ENCODE measurements around the gene GRM7.

GRM7 gene

GRCh38 chr3:7160689-7161088 lies 299.8 kb downstream of the GRM7 start:
- DNase-seq, result no peak

DNA sequence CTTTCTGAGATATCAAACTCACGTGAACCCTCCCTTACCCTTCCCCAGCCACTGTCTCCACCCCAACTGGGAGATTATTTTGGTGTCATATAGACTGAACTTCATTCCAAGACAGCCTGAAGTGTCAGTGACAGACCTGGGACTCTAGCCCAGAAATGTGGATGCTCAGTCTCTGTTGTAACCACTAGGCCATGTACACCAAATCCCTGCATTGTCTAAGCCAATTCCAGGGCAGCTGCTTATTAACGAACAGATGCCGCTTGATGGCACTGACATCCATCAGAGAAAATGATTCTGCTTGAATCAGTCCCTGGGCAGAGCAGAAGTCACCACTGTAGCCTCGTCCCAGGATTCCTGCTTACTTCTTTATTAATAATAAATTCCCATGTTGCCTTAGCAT lies 305.5 kb downstream of the GRM7 start:
- no peak for DNase-seq

DNA sequence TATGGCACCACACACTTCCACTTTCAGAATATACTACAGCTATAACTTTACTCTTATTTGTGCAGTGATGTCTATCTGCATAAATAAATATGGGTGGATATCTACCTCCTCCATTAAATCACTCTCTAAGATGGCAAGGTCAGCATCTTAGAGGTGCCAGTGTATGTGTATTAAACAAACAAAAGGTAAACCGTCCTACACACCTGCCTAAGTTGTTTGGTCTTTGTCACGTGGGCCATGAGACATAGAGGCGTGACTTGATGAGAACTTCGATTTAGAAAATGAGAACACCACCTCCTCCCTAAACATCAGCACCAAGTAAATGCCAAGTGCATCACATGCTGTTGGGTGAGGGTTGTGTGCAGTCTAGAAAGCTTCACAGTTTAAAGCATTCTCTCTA lies 310.6 kb downstream of the GRM7 start:
- DNase-seq, result no peak

GRCh38 chr3:7172996-7173395 lies 312.1 kb downstream of the GRM7 start:
- no peak for DNase-seq

GRCh38 chr3:7188551-7188950 lies 327.6 kb downstream of the GRM7 start:
- no peak for DNase-seq

DNA sequence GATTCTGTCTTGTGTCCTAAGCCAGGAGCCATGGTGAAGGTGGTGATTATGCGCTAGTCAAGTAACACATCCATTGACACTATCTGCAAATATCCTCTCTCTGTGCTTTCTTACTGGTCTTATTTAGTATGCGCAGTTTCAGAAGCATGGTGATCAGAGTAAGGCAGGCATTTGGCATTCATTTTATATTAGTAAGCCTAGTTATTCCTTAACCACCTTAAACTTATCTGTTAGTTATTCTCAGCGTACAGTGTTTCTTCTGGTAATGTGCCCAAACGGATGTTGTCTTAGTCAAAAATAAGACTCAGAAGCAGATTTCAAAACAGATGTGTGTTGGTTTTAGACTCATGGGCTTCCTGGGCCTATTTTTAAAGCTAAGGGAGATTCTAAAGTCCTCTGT lies 329.2 kb downstream of the GRM7 start:
- no peak for DNase-seq

- no peak for DNase-seq
Observed at GRCh38 chr3:7193269-7193668, 332.4 kb downstream of the GRM7 start.

GRCh38 chr3:7194071-7194835 lies 333.3 kb downstream of the GRM7 start:
- no peak for DNase-seq

- DNase-seq, result no peak
Observed at GRCh38 chr3:7195934-7196333, 335.0 kb downstream of the GRM7 start.

DNA sequence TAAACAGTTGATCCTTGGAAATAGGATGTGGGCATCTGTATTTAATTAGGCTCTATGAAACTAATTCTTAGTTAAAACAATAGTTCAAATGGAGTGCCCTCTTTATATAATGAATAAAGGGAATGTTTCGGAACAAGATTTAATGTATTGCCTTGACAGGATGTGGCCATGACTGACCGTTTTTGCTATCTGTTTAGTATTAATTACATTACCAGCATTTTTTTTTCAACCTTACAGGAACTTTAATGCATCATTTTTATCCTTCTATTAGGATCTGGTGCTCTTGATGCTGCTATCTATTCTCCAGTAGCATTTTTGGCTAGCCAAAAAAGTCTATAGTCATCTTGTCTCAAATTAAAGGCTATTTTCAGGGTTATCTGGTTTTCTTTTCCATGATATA lies 340.9 kb downstream of the GRM7 start:
- no peak for DNase-seq

GRCh38 chr3:7203969-7204847 lies 343.3 kb downstream of the GRM7 start:
- no peak for DNase-seq

DNA sequence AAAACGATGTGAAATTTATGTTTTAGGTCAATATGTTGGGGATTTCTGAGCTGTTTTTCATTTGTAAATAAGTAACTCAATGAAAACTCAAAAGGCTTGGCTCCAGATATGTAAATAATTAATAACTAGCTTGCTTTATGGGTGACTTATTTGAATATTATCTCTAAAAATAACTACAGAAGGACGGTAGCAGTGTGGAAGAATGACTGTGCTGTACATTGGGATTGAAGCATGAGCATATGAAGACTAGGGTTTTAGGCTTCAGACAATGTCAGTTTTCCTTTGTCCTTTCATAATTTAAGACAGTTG lies 343.9 kb downstream of the GRM7 start:
- DNase-seq, result no peak

GRCh38 chr3:7205535-7205934 lies 344.6 kb downstream of the GRM7 start:
- DNase-seq, result no peak

- DNase-seq, result no peak
Observed at GRCh38 chr3:7205962-7206361, 345.0 kb downstream of the GRM7 start.

GRCh38 chr3:7207125-7207524 lies 346.2 kb downstream of the GRM7 start:
- DNase-seq, result no peak

DNA sequence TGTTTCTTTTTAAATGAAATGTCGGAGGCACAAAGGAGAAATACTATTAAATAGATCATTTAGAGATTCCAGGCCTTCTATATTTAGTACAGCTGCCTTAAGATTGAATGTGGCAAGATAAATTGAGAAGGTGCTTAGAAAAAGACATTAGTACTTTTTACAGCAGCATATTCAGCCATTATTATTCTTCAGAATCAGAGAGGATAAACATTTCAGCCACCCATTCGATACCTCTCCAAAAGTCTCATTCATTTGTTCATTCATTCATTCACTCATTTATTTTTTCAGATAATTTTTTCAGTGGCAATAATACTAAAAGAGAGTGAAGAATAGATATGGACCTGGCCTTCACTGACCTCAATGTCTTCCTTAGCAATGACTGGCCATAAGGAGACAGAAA lies 347.0 kb downstream of the GRM7 start:
- no peak for DNase-seq

DNA sequence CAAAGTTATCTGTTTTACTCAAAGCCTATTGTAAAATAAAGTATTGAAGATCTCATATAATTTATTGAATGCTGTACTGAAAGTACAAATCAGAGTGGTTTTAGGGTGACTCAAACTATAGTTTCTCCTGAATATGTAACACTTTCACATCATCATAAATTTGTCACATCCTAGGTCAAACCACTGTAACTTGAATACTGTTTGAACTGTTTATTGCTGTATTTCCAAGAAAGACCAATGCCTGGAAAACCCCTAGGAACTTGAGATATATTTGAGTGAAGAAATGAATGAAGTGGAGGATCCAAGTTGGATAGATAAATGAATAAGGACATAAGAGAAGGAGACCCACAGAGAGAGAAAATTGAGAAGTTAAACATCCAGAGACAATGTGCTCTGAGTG lies 348.2 kb downstream of the GRM7 start:
- DNase-seq, result no peak

- no peak for DNase-seq
Observed at GRCh38 chr3:7211740-7212139, 350.8 kb downstream of the GRM7 start.

- DNase-seq, result no peak
Observed at GRCh38 chr3:7215706-7216105, 354.8 kb downstream of the GRM7 start.

DNA sequence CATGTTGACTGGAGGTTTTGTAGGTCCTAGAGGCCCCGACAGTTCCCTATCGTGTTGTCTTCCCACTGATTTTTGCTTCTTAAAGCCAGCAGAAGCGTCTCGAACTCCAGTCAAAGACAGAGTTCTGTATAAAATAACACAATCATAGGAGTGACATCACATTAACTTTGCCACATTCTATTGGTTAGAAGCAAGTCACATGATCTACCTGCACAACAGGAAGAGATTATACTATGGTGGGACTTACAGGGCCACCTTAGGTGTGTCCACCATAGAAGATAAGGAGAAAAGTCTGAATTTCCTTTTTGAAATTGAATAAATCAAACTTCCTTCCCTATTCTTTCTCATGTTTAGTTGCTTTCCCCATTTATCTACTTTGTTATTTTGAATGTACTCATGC lies 365.5 kb downstream of the GRM7 start:
- no peak for DNase-seq

DNA sequence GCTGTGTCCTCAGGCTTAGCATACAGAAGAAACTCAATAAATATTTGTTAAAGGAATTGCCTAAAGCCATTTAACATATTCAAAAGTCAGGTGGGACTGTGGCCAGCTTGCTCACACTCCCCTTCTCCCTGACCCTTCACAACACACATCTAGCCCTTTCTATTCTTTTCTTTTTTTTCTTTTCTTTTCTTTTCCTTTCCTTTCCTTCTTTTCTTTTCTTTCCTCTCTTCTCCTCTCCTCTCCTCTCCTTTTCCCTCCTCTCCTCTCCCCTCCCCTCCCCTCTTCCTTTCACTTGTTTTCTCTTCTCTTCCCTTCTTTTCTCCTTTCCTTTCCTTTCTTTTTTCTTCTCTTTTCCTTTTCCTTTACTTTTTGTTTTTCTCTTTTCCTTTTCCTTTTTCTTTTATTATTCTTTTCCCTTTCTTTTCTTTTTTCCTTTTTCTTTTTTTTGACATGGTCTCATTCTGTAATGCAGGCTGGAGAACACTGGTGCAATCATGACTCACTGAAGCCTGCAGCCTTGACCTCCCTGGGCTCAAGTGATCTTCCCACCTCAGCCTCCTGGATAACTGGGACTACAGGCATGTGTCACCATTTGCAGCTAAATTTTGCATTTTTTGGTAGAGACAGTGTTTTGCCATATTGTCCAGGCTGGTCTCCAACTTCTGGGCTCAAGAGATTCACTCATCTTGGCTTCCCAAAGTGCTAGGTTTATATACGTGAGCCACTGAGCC lies 377.8 kb downstream of the GRM7 start:
- no peak for DNase-seq

DNA sequence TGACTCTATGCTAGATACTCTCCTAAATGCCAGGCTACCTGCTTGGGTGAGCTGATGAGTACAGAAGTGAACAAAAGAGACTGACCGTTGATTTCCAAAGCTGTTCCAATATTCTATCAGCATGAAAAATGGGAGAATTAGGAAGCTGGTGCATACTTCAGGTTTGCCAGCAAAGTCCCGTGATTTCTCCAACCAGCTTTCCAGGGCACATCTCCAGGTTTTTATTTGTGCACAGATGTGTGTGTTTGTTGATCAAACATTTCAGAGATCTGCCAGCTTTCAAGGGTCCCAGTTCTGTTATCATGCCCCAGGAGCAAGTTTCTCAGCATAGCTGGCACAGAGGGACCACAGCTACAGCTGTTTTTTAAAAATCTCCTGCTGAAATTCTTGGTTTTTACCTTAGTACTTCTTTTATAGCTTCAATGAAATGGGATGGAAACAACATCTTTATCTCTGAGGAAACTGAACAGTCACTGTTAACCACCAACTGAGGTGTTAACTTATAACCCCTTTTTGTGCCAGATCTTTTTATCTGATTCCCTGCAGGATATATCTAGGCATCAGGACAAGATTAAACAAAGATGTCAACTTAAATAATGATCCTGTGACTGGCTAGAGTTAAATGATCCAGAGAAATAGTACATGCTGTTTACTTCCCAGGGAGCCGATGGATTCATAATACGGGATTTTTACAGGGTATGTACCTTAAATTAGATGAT lies 380.8 kb downstream of the GRM7 start:
- no peak for DNase-seq

- no peak for DNase-seq
Observed at GRCh38 chr3:7242303-7242635, 381.4 kb downstream of the GRM7 start.

Data from CD4-positive, alpha-beta T cell treated with Interleukin-17A for 4 hours (primary cell).